HEK293 (cell line): ENCODE measurements around the gene GADD45G.

Experiments used
- CTCF ChIA-PET: fragments of 350-600 bp; formaldehyde crosslinking; extraction: SDS; loops from one replicate; lab custom pipeline; 2021; ENCODE audit warnings: antibody characterized with exemption; lab: Yijun Ruan, JAX
- POLR2A ChIA-PET: fragments of 300-600 bp; formaldehyde crosslinking; extraction: SDS; loops from one replicate; lab custom pipeline; 2020; ENCODE audit warnings: antibody characterized with exemption, inconsistent platforms; lab: Yijun Ruan, JAX
- H3K27ac ChIP-seq: fragments of 200-500 bp; sonication (Bioruptor generic); 2 replicates; pipeline ENCODE4 v1.5.1; 2014; ENCODE audit warnings: low read depth, low read length, control low read depth, inconsistent platforms; ENCODE audit errors: extremely low read depth
- H3K36me3 ChIP-seq, 2 experiments: fragments of 200-500 bp in 1 of 2; sonication (Bioruptor generic) in 1 of 2; 1 replicate in 1 of 2; 2 replicates in 1 of 2; pipeline ENCODE4 v1.5.1; 2014 to 2017; ENCODE audit warnings: inconsistent platforms in 2 of 2, low read length in 2 of 2; ENCODE audit not compliant: control insufficient read depth in 2 of 2, insufficient read depth in 1 of 2
- H3K4me1 ChIP-seq: fragments of 200-500 bp; sonication (Bioruptor generic); 2 replicates; pipeline ENCODE4 v1.5.1; 2014; ENCODE audit warnings: mild to moderate bottlenecking, low read length, inconsistent platforms; ENCODE audit not compliant: control insufficient read depth, insufficient read depth
- H3K4me3 ChIP-seq: 2 replicates; pipeline ENCODE4 v1.5.1; 2011; ENCODE audit warnings: low read depth, mild to moderate bottlenecking, control low read depth, low read length, moderate library complexity
- H3K9me3 ChIP-seq: fragments of 200-500 bp; sonication (Bioruptor generic); 2 replicates; pipeline ENCODE4 v1.5.1; 2014; ENCODE audit warnings: low read depth, low read length, inconsistent platforms; ENCODE audit not compliant: control insufficient read depth, insufficient read depth
- HOXA7 ChIP-seq: sonication (generic); formaldehyde crosslinking; IDR thresholded peaks from 2 replicates; pipeline ENCODE4 v1.8.1; 2022; ENCODE audit warnings: missing genetic modification reagents, borderline replicate concordance
- HOXC10 ChIP-seq: sonication (generic); formaldehyde crosslinking; IDR thresholded peaks from 2 replicates; pipeline ENCODE4 v1.8.1; 2023; ENCODE audit warnings: mild to moderate bottlenecking, missing genetic modification reagents
- KLF10 ChIP-seq: fragments of 450-650 bp; IDR thresholded peaks from 2 replicates; pipeline ENCODE4 v1.5.1; 2018; ENCODE audit warnings: missing biosample characterization, mild to moderate bottlenecking, missing genetic modification characterization
- KLF17 ChIP-seq: fragments of 450-650 bp; formaldehyde crosslinking; IDR thresholded peaks from 2 replicates; pipeline ENCODE4 v1.5.1; 2016; ENCODE audit warnings: missing biosample characterization, missing genetic modification characterization
- REST ChIP-seq: fragments of 450-650 bp; formaldehyde crosslinking; IDR thresholded peaks from 2 replicates; pipeline ENCODE4 v1.5.1; 2016; ENCODE audit warnings: missing biosample characterization, missing genetic modification characterization
- SALL2 ChIP-seq: fragments of 450-650 bp; formaldehyde crosslinking; IDR thresholded peaks from 2 replicates; pipeline ENCODE4 v1.5.0; 2017; ENCODE audit warnings: missing biosample characterization, mild to moderate bottlenecking, missing genetic modification characterization, borderline replicate concordance
- WT1 ChIP-seq: fragments of 450-650 bp; formaldehyde crosslinking; IDR thresholded peaks from 2 replicates; pipeline ENCODE4 v1.5.1; 2016; ENCODE audit warnings: missing biosample characterization, missing genetic modification characterization
- YY2 ChIP-seq: fragments of 450-650 bp; formaldehyde crosslinking; IDR thresholded peaks from 2 replicates; pipeline ENCODE4 v1.5.1; 2016; ENCODE audit warnings: missing biosample characterization, missing genetic modification characterization
- ZBTB21 ChIP-seq: fragments of 450-650 bp; formaldehyde crosslinking; IDR thresholded peaks from 2 replicates; pipeline ENCODE4 v1.5.1; 2017; ENCODE audit warnings: missing biosample characterization, missing genetic modification characterization
- ZBTB7A ChIP-seq: fragments of 450-650 bp; formaldehyde crosslinking; IDR thresholded peaks from 2 replicates; pipeline ENCODE4 v1.5.1; 2016; ENCODE audit warnings: low read depth, missing biosample characterization, missing genetic modification characterization
- ZNF148 ChIP-seq: fragments of 450-650 bp; formaldehyde crosslinking; IDR thresholded peaks from 2 replicates; pipeline ENCODE4 v1.5.0; 2017; ENCODE audit warnings: missing biosample characterization, missing genetic modification characterization, borderline replicate concordance
- ZNF311 ChIP-seq: fragments of 450-650 bp; formaldehyde crosslinking; IDR thresholded peaks from 2 replicates; pipeline ENCODE4 v1.5.1; 2017; ENCODE audit warnings: missing biosample characterization, missing genetic modification characterization, borderline replicate concordance
- ZNF398 ChIP-seq: fragments of 450-650 bp; formaldehyde crosslinking; IDR thresholded peaks from 2 replicates; pipeline ENCODE4 v1.5.1; 2017; ENCODE audit warnings: missing biosample characterization, missing genetic modification characterization
- ZNF514 ChIP-seq: fragments of 450-650 bp; formaldehyde crosslinking; IDR thresholded peaks from 2 replicates; pipeline ENCODE4 v1.5.1; 2016; ENCODE audit warnings: missing biosample characterization, missing genetic modification characterization
- ZNF530 ChIP-seq: fragments of 450-650 bp; formaldehyde crosslinking; IDR thresholded peaks from 2 replicates; pipeline ENCODE4 v1.5.1; 2016; ENCODE audit warnings: low read depth, missing biosample characterization, missing genetic modification characterization
- ZNF626 ChIP-seq: fragments of 450-650 bp; sonication (Bioruptor Pico); formaldehyde crosslinking; IDR thresholded peaks from 2 replicates; pipeline ENCODE4 v1.5.1; 2018; ENCODE audit warnings: missing biosample characterization, missing genetic modification characterization, inconsistent platforms
- ZNF664 ChIP-seq: fragments of 450-650 bp; formaldehyde crosslinking; IDR thresholded peaks from 2 replicates; pipeline ENCODE4 v1.5.1; 2016; ENCODE audit warnings: missing biosample characterization, missing genetic modification characterization
- ZNF670 ChIP-seq: fragments of 450-650 bp; formaldehyde crosslinking; IDR thresholded peaks from 2 replicates; pipeline ENCODE4 v1.5.1; 2016; ENCODE audit warnings: missing biosample characterization, missing genetic modification characterization, low read depth
- ZNF777 ChIP-seq: fragments of 450-650 bp; formaldehyde crosslinking; IDR thresholded peaks from 2 replicates; pipeline ENCODE4 v1.5.1; 2017; ENCODE audit warnings: missing biosample characterization, missing genetic modification characterization, borderline replicate concordance
- TF ChIP-seq, protein P1 (sequence below): fragments of 450-650 bp; formaldehyde crosslinking; IDR thresholded peaks from 2 replicates; pipeline ENCODE4 v1.5.1; 2016; ENCODE audit warnings: missing biosample characterization, missing genetic modification characterization

The GADD45G gene

DNA sequence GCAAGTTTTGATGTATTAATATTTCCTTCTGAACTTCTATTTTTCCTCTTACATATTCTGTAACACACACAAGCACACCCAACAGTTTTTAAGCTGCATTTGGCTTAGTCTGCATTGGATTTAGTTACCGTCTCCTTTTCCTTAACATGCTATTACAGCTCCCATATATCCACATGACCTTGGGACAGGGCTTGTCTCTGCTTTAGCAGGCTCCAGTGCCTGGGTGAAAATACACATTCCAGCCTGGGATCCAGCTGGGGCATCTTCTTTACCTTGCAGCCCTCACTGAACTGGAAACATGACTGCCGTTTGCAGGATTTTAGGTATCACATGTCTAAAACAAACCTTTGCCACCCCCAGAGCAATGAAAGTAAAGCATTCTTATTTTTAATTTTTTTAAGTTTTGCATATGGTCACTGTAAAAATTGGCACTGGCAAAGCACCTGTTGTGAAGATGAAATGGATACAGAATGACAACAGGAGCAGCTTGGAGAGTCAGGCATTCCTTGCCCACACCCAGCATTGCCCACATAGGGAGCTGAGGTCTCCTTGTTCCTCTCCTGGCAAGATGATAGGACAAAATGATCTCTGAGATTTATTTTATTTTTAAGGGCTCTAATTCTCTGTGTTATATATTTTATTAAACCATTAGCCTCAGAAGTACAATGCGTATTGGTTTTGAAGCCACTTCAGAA is 4.0 kb downstream of the GADD45G start:
- Histone ChIP-seq H3K4me3 (no peak overlapping the region), H3K27ac (no peak overlapping the region), H3K36me3 (no peaks in the 10 kb centered on the region), H3K4me1 (peaks cover 4% of the 10 kb centered on the region; the same call in 1 of the 2 replicates), H3K9me3 (no peaks in the 10 kb centered on the region)
- TF ChIP-seq WT1 (tag by site-specific recombination) = no peak
- TF ChIP-seq KLF10 (tag by site-specific recombination) = no peak
- no peak for TF ChIP-seq ZNF664 (tag by site-specific recombination)
- no peak for TF ChIP-seq ZNF148 (tag by site-specific recombination)
- no peak for TF ChIP-seq ZNF311 (tag by site-specific recombination)
- TF ChIP-seq, protein P1, sequence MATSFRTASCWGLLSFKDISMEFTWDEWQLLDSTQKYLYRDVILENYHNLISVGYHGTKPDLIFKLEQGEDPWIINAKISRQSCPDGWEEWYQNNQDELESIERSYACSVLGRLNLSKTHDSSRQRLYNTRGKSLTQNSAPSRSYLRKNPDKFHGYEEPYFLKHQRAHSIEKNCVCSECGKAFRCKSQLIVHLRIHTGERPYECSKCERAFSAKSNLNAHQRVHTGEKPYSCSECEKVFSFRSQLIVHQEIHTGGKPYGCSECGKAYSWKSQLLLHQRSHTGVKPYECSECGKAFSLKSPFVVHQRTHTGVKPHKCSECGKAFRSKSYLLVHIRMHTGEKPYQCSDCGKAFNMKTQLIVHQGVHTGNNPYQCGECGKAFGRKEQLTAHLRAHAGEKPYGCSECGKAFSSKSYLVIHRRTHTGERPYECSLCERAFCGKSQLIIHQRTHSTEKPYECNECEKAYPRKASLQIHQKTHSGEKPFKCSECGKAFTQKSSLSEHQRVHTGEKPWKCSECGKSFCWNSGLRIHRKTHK (tag by site-specific recombination) = no peak
- TF ChIP-seq ZNF777 = no peak
- TF ChIP-seq YY2 = no peak
- no peak for TF ChIP-seq HOXA7 (CRISPR knock-in tag)
- no peak for TF ChIP-seq ZNF398 (tag by site-specific recombination)
- POLR2A ChIA-PET = interaction anchor here (1.0 kb wide), 1 partner anchor 15 kb away, joined by 3 read pairs; no protein-coding TSS in a partner anchor
- CTCF ChIA-PET = interaction anchor here (0.5 to 2.0 kb wide), 6 partner anchors 11 to 466 kb away, joined by 3 to 8 read pairs (median 4); no protein-coding TSS in a partner anchor

DNA sequence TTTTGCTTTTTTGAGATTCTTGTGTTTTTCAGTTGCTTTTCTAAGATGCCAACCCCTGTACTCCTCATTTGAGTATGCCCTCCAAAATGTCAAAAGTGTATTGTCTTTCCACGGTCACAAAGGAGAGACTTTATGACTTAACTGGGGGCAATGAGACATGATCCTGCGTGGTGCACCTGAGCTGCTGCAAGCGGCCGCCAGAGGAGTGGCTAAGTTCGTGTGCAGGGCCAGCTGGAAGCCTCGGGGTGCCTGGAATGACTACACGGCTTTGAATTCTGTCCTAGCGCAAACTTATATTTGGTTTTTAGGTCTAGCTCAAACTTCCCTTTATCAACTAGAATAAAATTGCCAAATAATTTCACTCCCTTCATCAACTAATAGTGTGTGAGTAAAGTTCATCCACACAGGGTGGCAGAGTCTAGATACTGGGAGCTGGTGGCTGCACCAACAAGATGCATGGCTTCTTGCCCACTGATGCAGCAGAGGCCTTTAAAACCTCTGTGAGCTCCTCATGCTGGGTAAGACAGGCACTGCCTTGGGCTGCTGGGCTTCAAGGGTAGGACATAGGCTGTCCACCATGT is 4.7 kb downstream of the GADD45G start:
- H3K9me3 ChIP-seq = no peaks in the 10 kb centered on the region
- no peak for TF ChIP-seq ZNF530 (tag by site-specific recombination)
- no peak for TF ChIP-seq ZNF626 (tag by site-specific recombination)
- TF ChIP-seq ZNF514 = no peak
- no peak for TF ChIP-seq ZBTB7A (tag by site-specific recombination)
- no peak for TF ChIP-seq HOXC10 (CRISPR knock-in tag)
- no peak for TF ChIP-seq ZNF311 (tag by site-specific recombination)
- no peak for TF ChIP-seq KLF17
- TF ChIP-seq REST (tag by site-specific recombination) = no peak
- no peak for TF ChIP-seq ZNF670 (tag by site-specific recombination)
- TF ChIP-seq SALL2 (tag by site-specific recombination) = no peak
- no peak for TF ChIP-seq ZBTB21 (tag by site-specific recombination)
- H3K27ac ChIP-seq = no peak overlapping the region
- ChIA-PET CTCF (interaction anchor here (0.5 to 2.0 kb wide), 6 partner anchors 10 to 465 kb away, joined by 3 to 8 read pairs (median 4); no protein-coding TSS in a partner anchor), POLR2A (interaction anchor here (1.0 kb wide), 1 partner anchor 16 kb away, joined by 3 read pairs; no protein-coding TSS in a partner anchor)
- H3K4me3 ChIP-seq = no peak overlapping the region
- H3K36me3 ChIP-seq = no peaks in the 10 kb centered on the region
- H3K4me1 ChIP-seq = peaks cover 4% of the 10 kb centered on the region; the same call in 1 of the 2 replicates
